GM21526 (cell line): ENCODE results near the gene NUDCD3.

Experiments
- ATAC-seq: cut with Tn5 transposase; IDR thresholded peaks from one replicate; pipeline ENCODE4 v1.9.1; 2021; ENCODE audit warnings: moderate library complexity; ENCODE audit not compliant: unreplicated experiment, low FRiP score

The NUDCD3 gene

DNA sequence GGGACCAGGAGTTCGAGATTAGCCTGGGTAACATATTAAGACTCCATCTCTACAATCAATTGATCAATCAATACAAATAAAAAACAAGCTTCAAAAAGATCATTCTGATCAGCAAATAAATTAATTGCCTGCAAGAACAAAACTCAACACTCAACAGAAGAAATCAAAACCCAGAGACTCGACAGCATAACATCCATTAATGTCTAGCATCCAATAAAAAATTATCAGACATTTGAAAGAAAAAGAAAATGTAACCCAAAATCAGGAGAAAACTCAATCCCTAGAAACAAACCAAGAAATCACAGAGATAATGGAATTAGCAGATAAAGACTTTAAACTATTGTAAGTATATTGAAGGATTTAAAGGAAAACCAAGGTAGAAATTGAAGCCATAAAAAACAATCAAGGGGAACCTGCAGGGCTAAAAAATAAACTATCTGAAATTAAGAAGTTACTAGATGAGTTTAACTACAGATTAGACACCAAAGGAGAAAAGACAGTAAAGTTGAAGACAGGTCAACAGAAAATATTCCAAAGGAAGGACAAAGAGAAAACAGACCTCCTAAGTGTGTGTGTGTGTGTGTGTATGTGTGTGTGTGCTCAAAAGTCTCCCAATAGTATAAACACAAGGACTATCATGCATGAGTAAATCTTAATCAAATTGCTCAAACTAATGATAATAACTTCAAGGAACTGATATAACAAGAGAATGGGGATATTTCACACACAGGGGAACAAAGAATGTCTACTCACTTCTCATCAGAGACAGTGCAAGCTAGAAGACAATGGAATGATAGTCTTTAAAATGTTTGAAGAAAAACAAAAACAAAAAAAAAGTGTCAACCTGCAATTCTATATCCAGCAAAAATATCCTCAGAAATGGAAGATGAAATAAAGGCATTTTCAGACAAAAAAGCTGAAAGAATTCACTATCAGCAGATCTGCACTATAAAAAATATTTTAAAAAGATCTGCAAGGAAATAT, 7.7 kb downstream of the NUDCD3 start:
- no peak for ATAC-seq

DNA sequence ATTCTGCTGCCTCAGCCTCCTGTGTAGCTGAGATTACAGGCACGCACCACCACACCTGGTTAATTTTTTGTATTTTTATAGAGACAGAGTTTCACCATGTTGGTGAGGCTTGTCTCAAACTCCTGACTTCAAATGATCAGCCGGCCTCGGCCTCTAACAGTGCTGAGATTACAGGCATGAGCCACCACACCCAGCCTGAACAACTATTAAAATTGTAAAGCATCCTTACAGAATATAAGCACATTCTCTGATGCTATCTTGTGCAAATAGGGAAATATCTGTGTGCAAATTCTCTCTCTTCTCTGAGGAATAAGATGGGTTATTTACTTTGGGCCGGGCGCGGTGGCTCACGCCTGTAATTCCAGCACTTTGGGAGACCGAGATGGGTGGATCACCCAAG, 12.5 kb downstream of the NUDCD3 start:
- no peak for ATAC-seq

DNA sequence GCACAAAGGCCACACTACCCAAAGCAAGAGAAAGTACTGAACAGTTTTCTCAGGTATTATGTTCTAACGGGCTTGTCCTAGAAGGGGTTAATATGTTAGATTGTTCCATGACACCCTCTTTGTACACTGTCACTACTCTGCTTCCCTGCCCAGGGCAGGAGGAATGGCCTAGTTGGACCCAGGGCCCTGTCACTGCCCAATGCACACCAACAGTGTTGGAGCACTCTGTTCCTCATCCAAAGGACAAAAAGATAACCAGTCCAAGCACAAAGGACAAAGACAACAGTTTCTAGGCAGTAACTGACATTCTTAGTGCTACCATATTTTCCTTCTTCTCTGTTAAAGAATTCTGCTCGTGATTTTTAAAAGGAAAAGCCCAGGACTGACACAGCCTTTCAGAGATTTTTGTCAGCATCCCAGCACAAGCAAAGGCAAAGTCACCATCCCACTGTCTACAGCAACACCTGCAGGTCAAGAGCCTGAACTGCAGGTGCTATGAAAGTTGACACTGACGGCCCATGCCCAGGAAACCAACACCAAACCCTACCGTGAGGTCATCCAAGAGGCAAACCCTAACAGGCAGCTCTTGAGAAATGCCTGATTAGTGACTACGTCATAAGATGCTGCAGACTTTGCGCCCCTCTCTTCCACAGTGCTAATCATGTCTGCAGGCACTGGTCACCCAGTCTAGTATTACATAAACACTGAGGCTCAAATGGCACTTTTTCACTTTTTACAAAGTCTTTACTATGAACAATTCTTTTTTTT, 13.2 kb downstream of the NUDCD3 start:
- peak; percentile 67 for ATAC-seq

DNA sequence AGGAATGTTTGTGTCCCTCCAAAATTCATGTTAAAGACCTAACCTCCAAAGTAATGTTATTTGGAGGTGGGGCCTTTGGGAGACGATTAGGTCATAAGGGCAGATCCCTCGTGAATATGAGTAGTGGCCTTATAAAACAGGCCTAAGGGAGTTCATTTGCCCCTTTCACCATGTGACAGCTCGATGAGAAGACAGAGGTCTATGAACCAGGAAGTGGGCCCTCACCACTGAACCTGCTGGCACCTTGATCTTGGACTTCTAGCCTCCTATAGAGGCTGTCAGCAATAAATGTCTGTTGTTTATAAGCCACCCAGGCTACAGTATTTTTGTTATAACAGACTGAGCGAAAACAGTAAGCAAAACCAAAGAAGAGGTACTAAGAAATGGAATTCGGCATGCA, 14.1 kb downstream of the NUDCD3 start:
- ATAC-seq: no peak

DNA sequence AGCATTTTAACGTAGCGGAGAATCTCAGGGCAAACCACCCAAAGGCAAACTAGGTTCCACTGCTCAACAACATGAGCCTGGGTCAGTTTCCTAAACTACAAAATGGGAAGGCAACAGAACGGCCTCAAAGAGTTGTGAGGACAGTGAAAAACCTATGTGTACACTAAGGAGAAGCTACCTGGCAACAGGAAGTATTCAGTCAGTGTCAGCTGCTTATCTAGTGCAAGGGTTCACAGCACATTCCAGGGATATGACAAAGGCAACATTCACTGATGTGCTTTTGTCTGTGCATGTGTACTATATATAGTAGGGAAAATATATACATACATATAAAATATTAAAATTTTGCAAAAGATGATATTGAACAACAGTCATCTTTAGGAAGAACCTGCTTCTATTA, 17.2 kb downstream of the NUDCD3 start:
- no peak for ATAC-seq

DNA sequence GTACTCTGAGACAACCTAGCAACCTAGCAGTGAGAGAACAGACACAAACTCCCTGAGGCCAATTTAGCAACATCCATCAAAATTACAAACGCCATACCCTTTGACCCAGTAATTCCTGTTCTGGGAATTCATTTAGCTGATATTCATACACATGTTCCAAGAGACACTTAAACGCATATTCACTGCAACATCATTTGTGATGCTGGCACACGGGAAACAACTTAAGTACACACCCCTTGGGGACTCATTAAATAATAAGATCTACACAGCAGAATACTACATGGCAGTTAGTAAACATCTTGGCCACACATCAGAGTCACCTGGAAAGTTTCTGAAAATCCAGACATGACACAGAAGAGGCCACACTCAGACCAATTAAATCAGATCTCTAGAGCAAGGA, 17.6 kb downstream of the NUDCD3 start:
- no peak for ATAC-seq

DNA sequence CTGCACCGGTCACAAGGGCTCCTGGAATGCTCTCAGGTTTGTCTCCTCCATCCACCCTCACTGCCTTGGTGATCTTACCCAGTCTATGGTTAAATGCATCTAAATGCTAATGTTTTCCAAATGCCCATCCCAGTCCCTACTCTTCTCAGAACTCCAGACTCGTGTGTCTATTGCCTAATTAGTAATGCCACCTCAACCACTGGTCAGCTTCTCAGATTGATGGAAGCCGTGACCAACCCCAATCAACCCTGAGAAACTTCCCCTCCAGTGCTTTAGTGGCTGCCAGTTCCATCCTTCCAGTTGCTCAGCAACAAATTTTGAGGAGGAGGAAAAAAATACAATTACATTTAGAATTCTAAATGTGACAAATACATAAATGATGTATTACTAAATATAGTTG, 18.6 kb downstream of the NUDCD3 start:
- no peak for ATAC-seq

DNA sequence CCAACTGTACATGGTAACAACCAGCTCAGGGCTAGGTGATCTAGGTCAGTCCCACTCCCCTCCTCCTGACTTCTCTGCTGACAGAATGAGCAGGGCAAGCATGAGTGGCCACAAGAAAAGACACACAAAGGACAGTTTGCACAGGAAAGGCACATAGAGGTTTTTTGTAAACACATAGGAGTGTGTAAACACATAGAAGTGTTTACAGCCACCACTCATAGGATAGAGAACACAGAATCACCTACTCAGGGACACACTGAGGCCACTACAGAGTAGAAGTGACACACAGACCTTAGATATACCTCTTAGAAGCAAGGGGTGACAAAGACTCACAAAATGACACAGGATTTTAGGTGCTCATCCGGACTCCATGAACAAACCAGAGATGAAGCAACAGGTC, 19.0 kb downstream of the NUDCD3 start:
- ATAC-seq: no peak

DNA sequence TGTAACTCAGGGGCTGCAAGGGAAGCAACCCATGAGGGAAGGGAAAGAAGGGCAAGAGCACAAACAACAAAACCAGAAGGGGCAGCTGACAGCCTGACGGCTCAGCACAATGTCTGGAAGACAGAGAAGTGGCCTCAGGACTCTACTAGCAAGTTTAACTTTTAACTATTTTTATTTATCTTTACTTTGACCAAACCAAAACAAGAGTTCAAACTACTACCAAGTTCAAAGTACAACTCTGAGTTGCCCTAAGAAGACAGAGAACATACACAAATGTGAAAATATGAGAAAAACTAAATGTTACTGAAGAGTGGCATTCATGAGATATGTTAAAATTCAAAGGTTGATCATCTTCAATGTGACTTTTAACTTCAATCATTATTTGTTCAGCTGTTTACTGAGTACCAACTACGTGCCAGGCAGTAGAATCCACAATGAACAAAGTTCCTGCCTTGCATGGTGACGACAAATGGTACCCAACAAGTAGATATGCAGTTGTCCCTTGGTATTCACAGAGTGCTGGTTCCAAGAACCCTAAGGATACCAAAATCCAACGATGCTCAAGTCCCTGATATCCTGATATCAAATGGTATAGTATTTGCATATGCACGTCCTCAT, 19.7 kb downstream of the NUDCD3 start:
- no peak for ATAC-seq

DNA sequence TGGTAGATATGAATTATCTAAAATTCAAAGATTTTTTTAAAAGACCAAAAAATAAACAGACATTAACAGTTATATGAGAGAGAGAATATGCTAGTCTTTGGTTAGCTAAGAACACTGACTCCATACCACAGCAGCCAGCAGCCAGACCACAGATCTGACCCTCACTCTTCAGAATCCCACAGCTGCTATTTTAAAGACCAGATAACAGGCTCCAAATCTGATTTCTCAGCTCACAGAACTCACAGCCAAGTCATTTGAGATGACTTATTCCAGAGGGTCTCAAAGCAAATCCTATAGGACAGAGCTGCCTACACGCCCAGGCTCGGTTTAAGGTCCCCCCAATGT, 20.4 kb downstream of the NUDCD3 start:
- no peak for ATAC-seq

DNA sequence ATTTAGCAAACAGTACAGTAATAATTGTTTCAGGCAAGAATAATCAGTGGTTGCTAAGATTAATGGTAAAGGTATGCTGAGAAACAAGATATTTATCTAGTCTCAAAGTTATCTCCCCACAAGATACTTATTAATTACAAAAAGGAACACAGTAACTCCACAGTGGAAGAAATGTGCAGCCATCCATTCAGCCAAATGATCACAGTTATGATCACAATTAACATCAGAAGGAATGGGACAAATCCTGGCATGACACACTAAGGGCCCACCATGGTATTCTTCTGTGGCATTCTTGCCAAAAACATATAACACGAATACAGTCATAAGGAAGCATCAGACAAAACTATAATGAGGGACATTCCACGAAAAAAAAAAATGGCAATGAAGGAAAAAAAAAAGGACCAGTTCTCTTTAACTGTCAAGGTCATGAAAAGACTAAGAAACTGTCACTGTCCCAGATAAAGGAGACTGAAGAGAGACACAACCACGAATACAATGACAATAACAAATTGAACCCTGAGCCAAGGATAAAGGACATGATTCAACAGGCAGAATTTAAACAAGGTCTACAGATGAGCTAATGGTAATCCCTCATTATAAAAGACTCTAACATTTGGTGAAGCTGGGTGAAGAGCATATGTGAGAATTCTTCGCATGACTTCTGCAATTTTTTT, 20.9 kb downstream of the NUDCD3 start:
- ATAC-seq: no peak

DNA sequence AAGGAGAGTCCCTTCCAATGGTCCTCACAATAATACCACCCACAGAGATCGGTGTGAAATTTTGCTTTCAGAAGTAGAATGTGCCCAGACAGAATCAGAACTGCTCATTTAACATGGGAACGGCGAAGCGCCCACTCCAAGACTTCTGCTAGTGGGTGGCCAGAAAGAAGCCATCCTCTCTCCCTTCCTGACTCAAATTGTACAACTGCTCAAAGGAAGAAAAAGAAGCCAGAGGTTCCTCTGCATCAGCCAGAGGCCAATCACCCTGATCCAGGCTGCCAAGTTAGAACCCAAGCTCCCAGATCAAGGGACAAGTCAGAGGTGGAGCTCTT, 23.3 kb downstream of the NUDCD3 start:
- ATAC-seq: no peak

DNA sequence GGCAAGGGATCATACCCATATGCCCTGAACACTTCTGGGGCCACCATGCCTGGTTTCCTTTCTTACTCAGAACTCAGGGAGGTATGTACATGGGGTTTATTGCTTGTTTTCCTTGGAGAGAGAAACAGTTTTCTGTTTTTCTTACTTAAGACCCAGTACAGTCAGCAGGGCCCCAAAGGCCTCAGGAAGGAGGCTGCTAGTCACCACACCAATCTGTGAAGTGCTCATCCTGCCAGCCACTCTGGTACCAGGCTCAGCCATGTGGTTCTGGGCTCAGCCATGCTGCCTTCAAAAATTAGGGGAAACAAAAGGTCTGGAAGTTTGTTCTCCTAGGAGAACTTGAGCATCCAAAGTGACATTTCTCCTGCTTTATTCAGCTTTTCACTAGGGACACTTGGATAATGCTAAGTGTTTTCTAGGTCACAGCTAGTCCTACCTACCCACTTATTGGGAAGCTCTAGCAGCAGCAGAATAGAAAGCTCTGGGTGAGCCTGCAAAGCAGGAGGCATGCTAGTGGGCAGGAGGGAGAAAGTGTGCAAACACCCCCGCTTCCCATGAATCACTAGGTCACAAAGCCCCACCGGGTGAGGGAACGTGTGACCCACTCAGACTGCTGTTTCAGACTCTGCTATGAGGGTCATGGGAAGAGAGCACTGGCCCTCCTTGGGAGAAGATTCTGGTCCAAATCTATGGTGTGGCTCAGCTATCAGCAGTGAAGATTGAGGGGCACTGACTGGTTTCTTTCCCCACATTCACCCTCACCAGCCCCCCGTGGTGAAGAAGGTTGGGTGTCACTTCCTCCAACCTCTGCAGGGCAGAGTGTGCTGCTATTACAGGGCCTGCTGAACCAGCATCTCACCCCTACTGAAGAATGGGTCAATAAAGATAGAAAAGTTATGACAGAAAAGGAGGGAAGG, 23.9 kb downstream of the NUDCD3 start:
- no peak for ATAC-seq

DNA sequence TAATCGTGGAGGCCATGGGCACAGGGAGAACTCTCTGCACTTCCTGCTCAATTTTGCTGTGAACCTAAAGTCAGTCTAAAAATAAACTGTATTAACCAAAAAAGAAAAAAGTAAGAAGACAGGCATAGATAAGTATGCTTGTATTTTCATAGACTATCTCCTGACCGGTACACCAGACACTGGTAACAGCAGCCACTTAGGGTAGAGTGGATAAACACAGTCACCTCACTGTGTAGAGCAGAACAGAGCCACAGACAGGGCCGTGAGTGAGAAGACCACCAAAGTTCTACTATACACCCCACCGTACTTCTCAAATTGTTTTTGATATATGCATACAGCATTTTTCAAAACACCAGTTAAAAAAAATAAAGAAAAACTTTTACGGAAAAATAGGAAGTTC, 25.0 kb downstream of the NUDCD3 start:
- ATAC-seq: no peak

DNA sequence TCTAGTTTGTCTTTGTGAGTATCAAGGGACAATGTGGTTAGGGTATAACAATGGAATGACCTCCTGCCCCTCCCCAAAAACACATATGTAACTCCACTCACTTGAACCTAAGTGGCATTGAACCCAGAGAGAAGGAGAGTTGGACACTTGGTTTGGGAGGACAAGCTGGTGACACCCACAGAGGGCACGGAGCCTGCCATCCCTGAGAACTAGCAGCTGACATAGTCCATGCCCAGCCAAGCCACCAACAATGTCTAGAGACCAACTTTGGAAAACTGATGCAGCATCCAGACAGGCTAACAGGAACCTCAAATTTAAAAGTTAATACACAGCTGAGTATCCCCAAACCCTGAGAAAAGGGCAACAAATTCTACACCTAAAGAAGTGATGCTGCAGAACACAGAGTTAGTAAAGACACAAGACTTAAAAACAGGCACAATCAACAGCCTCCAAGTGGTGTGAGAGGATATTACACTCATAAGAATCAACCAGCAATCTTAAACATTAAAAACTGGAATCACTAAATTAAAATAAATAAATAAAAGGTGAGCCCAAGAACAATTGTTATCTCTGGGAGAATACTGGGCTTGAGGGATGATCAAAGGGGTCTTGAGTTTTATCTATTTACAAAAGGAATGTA, 27.2 kb downstream of the NUDCD3 start:
- ATAC-seq: no peak

DNA sequence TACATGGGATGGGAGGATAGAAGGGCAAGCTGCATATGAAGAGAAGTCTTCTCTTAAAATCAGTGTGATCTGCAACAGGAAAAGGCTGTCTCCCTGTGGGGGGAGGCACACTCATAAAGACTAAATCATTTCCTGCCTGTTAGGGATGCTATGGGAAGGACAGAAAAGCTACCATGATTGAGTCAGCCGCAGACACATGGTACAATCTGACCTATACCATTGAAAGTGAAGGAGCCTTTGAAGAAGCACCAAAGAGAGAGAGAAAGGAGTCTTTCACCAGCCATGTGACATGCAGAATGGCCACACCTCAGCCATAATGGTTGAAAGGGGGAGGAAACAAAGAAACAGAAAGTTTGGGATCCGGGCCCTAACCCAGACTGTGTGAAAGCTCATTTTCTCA, 29.1 kb downstream of the NUDCD3 start:
- no peak for ATAC-seq

DNA sequence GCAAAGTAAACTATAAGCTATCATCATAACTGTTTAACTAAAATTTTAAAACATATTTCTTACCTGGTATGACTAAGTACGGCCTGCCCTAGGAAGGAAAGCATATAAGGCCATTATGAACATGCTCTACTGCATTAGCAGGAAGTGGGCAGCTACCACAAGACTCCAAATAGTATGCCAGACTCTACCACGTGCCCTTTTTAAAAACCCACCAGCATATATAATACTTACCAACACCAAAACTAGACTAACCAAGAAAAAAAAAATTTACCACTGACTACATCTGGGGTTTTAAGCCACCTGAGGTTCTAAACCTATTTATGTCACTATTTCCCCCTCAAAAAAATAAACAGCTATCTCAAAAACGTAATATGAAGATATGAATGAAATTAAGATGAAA, 30.1 kb downstream of the NUDCD3 start:
- ATAC-seq: peak; percentile 93

DNA sequence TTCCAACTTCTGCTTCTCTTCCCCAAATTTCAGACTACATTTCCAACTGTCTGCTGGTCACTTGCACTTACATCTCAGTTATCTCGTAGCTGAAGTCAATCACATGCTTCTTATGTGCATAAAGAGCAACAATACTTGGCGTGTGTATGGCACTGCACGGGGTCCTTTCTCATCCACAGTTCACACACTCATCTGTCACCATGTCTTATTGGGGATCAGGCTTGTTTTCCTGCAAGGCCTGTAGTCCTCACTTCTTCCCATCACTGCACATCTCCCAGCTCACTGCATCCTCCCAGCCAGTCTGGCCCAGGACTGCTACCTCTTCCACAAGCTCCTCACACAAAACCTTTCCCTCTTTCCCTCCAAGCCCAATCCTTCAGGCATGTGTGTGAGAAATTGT, 35.3 kb downstream of the NUDCD3 start:
- no peak for ATAC-seq

DNA sequence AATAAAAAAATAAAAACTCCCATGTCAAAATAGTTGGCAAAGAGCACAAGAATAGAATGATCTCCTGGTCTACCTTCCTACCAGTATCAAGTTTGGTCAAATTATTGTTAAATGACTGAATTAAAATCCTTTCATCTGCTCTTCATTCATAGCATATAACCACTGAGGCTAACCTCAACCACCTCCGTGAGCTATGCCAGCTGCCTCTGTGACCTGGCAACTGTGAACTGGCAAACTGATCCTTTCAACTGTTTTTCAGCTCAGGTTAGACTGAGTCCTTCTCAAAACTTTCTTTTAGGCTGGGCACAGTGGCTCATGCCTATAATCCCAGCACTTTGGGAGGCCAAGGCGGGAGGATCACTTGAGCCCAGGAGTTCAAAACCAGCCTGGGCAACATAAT, 36.1 kb downstream of the NUDCD3 start:
- ATAC-seq: no peak

DNA sequence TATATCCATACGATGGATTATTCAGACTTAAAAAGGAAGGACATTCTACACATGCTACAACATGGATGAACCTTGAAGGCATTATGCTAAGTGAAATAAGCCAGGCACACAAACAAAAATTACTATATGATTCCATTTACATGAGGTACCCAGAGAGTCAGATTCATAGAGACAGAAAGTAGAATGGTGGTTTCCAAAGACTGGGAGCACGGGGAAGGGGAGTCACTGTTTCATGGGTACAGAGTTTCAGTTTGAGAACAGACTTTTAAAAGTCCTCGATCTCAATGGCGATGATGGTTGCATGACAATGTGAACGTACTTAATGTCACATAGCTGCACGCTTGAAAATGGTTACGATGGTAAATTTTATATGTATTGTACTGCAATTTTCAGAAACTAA, 39.3 kb downstream of the NUDCD3 start:
- ATAC-seq: no peak
